PC-3 (cell line): Measurements from ENCODE around the gene MYH15. TPM values are rescaled to one million over a fixed set of nuclear protein-coding genes. Genes with fewer than 3 reads are reported as not detected.

Experiments used
- ATAC-seq: fragments of 200-7000 bp; cut with Tn5 transposase; 2 replicates; pipeline ENCODE4 v1.9.1; 2020; ENCODE audit warnings: mild to moderate bottlenecking, moderate library complexity
- BruUV-seq: library from RNA; stranded (reverse); fragments of 400-500 nt; replicated peaks from 2 replicates; lab custom pipeline; 2021; lab: Mats Ljungman, UMichigan
- CTCF ChIA-PET: fragments of 300-600 bp; sonication (Branson Sonifier 250); formaldehyde crosslinking; loops from one replicate; lab custom pipeline; 2022; ENCODE audit warnings: antibody characterized with exemption; lab: Charles Lee
- POLR2A ChIA-PET: fragments of 300-600 bp; sonication (Branson Sonifier 250); formaldehyde crosslinking; loops from one replicate; lab custom pipeline; 2022; ENCODE audit warnings: antibody characterized with exemption; ENCODE audit not compliant: unreplicated experiment; lab: Charles Lee
- DNase-seq: peaks from one replicate; pipeline ENCODE4 v3.0.0-alpha.2; 2015
- H2AFZ ChIP-seq: fragments of 300-600 bp; sonication (generic); 2 replicates; pipeline ENCODE4 v1.6.0; 2016; ENCODE audit warnings: antibody characterized with exemption, low read length
- H3F3A ChIP-seq: fragments of 300-600 bp; sonication (generic); one replicate; pipeline ENCODE4 v1.6.0; 2017; ENCODE audit warnings: antibody characterized with exemption, low read length, control low read depth, mild to moderate bottlenecking; ENCODE audit not compliant: unreplicated experiment
- H3K27ac ChIP-seq: fragments of 300-600 bp; sonication (generic); 2 replicates; pipeline ENCODE4 v1.5.1; 2016; ENCODE audit warnings: mild to moderate bottlenecking, low read length
- H3K27me3 ChIP-seq: fragments of 300-600 bp; sonication (generic); 2 replicates; pipeline ENCODE4 v1.6.1; 2016; ENCODE audit warnings: low read length, mixed read lengths
- H3K36me3 ChIP-seq: fragments of 300-600 bp; sonication (generic); 2 replicates; pipeline ENCODE4 v1.6.1; 2016; ENCODE audit warnings: low read depth, mixed run types, low read length, mixed read lengths
- H3K4me1 ChIP-seq: fragments of 300-600 bp; sonication (generic); 2 replicates; pipeline ENCODE4 v1.5.1; 2016; ENCODE audit warnings: low read length; ENCODE audit not compliant: insufficient read depth
- H3K4me2 ChIP-seq: fragments of 300-600 bp; sonication (generic); 2 replicates; pipeline ENCODE4 v1.6.0; 2016; ENCODE audit warnings: low read length
- H3K4me3 ChIP-seq: fragments of 300-600 bp; sonication (generic); 2 replicates; pipeline ENCODE4 v1.5.1; 2016; ENCODE audit warnings: mild to moderate bottlenecking, low read length, mixed read lengths
- H3K79me2 ChIP-seq: fragments of 300-600 bp; sonication (generic); 2 replicates; pipeline ENCODE4 v1.6.1; 2017; ENCODE audit warnings: low read length, mixed read lengths
- H3K9ac ChIP-seq: fragments of 300-600 bp; sonication (generic); 2 replicates; pipeline ENCODE4 v1.6.0; 2016; ENCODE audit warnings: mild to moderate bottlenecking, low read length
- H3K9me2 ChIP-seq: fragments of 300-600 bp; sonication (generic); replicated peaks from 2 replicates; pipeline ENCODE4 v1.6.1; 2016; ENCODE audit warnings: mixed run types, low read length, mixed read lengths
- H3K9me3 ChIP-seq: fragments of 300-600 bp; sonication (generic); 2 replicates; pipeline ENCODE4 v1.6.1; 2016; ENCODE audit warnings: low read length, mixed read lengths
- H4K20me1 ChIP-seq: fragments of 300-600 bp; sonication (generic); 2 replicates; pipeline ENCODE4 v1.6.1; 2016; ENCODE audit warnings: low read length, mixed read lengths
- EZH2 ChIP-seq: fragments of 300-600 bp; sonication (generic); IDR thresholded peaks from one replicate; pipeline ENCODE4 v1.6.1; 2017; ENCODE audit warnings: antibody characterized with exemption, mild to moderate bottlenecking, low read length; ENCODE audit not compliant: unreplicated experiment
- EZH2phosphoT487 ChIP-seq: fragments of 300-600 bp; sonication (generic); IDR thresholded peaks from 2 replicates; pipeline ENCODE4 v1.6.1; 2018; ENCODE audit warnings: mild to moderate bottlenecking, antibody characterized with exemption, low read length, borderline replicate concordance
- intact Hi-C: fragments of 100-400 bp; cut with micrococcal nuclease; formaldehyde crosslinking; loops from 2 replicates; pipeline ENCODE4 v1.9.0; 2023
- total RNA-seq: library from RNA; depleted of rRNA; stranded (reverse); fragments of >200 nt; gene quantifications from 2 replicates; pipeline ENCODE4 v1.2.3, GENCODE V29; 2014
- TF ChIP-seq, protein P1 (sequence below): fragments of 300-600 bp; sonication (generic); conservative IDR thresholded peaks from 2 replicates; pipeline ENCODE4 v1.5.1; 2017; ENCODE audit warnings: antibody characterized with exemption, low read depth, mild to moderate bottlenecking, low read length

MYH15 gene
- total RNA-seq, 1 experiment from 2014 or later: 2.4 TPM

DNA sequence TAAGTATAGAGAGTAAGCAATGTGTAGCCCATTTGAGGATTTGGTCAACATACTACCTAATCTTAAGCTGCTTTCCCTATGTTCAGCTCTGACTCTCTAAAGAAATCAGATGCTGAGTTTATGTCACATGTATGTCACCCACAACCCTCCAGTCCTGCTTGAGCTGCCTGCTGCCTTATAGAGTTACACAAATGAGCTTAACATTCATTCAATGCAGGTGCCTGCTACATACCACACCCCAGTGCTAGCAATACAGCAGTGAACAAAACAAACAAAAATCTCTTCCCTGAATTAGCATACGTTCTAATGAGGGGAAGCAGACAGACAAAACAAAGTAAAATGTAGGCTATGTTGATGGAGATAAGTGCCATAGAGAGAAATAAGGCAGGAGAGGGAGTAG lies 121.0 kb downstream of the MYH15 start:
- POLR2A ChIA-PET: no interaction called here
- DNase-seq (no peak), ATAC-seq (no peak)
- Histone ChIP-seq H3K4me1 (peaks cover 21% of the 10 kb centered on the region), H3K4me2 (no peak overlapping the region), H3K4me3 (no peak overlapping the region), H3K9me3 (no peaks in the 10 kb centered on the region), H3K79me2 (no peaks in the 10 kb centered on the region), H2AFZ (no peak overlapping the region), H3K27ac (no peak overlapping the region), H4K20me1 (no peaks in the 10 kb centered on the region), H3K9ac (no peak overlapping the region), H3K36me3 (no peaks in the 10 kb centered on the region), H3F3A (no peaks in the 10 kb centered on the region), H3K27me3 (no peaks in the 10 kb centered on the region), H3K9me2 (0 out of 2 replicates have a peak, but pooled peaks cover 2% of the 10 kb centered on the region)
- BruUV-seq: no TSS peak
- TF ChIP-seq EZH2 (no peak), EZH2phosphoT487 (no peak)
- TF ChIP-seq, protein P1, sequence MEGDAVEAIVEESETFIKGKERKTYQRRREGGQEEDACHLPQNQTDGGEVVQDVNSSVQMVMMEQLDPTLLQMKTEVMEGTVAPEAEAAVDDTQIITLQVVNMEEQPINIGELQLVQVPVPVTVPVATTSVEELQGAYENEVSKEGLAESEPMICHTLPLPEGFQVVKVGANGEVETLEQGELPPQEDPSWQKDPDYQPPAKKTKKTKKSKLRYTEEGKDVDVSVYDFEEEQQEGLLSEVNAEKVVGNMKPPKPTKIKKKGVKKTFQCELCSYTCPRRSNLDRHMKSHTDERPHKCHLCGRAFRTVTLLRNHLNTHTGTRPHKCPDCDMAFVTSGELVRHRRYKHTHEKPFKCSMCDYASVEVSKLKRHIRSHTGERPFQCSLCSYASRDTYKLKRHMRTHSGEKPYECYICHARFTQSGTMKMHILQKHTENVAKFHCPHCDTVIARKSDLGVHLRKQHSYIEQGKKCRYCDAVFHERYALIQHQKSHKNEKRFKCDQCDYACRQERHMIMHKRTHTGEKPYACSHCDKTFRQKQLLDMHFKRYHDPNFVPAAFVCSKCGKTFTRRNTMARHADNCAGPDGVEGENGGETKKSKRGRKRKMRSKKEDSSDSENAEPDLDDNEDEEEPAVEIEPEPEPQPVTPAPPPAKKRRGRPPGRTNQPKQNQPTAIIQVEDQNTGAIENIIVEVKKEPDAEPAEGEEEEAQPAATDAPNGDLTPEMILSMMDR: no peak
- intact Hi-C loops: no loop called here
- CTCF ChIA-PET: no interaction called here

DNA sequence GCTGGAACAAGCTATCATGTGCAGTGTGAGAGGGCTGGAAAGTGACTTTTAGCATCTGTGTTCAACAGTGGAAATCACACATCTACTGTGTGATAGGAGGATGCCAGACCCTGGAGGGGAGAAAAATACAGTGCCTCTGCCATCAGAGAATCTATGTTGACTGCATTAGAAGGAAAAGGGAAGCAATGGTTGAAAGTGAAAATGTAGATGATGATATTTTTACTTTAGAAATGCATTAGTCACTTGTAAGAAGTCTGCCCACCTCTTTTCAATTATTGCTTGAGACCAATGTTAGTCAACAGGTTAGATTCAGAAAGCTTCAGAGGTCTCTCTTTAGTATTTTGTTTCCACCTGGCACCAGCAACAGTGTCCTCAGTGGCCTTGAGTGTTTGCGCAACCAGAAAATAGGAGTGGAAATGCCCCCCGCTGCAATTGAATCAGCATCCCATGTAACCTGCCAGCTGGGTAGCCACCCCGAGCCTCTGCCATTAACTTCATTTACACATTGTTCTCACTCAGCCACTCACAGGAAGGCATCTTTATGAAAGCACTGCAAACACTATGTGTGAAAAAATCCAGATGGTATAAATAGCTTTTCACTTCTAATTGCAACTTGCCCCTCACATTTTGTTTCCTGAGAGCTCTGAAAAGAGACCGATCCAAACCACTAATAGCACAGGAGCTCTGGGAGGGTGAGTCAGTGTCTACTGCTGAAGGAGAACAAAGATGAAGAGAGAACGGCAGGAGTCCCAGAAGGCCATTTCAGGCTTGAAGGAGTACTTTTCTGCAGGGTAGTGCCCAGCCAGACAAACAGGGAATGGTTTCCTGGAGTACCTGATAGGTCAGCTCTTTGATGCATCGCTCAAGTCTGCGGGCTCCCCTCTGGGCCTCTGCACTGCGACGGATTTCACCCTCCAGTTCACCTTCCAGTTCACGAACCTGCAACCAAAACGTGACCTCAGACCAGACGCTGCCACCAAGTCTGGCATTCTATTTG lies 122.0 kb downstream of the MYH15 start:
- Histone ChIP-seq H3K9me2 (0 out of 2 replicates have a peak, but pooled peaks cover 2% of the 10 kb centered on the region), H3K4me1 (peaks cover 31% of the 10 kb centered on the region), H3K9ac (no peak overlapping the region), H3K27ac (no peak overlapping the region), H3K79me2 (no peaks in the 10 kb centered on the region), H3K27me3 (no peaks in the 10 kb centered on the region), H3F3A (no peaks in the 10 kb centered on the region), H4K20me1 (no peaks in the 10 kb centered on the region), H3K4me2 (no peak overlapping the region), H3K36me3 (no peaks in the 10 kb centered on the region), H3K4me3 (no peak overlapping the region), H2AFZ (no peak overlapping the region), H3K9me3 (no peaks in the 10 kb centered on the region)
- intact Hi-C loops: no loop called here
- DNase-seq (no peak), ATAC-seq (no peak)
- BruUV-seq: no TSS peak
- TF ChIP-seq, protein P1: no peak
- TF ChIP-seq EZH2phosphoT487 (no peak), EZH2 (no peak)
- CTCF ChIA-PET: no interaction called here
- POLR2A ChIA-PET: no interaction called here

DNA sequence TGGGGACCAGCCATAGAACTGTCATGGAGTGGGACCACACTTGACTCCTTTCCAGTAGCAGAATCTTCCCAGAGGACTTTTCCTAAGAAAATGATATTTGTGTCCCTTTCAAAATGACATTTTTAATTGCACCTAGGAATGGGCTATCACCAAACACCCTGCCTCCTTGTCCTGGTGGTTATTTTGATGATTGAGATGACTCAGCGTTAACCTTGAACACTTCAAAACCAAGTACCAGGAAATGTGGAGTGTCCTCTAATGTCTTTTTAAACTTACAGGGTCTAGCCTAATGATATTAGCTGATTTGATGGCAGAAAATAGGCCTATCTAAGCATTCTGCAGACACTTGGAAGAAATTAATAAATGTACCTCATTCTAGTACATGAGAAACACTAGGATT lies 123.3 kb downstream of the MYH15 start:
- ATAC-seq: no peak
- intact Hi-C loops: no loop called here
- no peaks in the 10 kb centered on the region for H4K20me1 ChIP-seq
- CTCF ChIA-PET: no interaction called here
- H3K9me2 ChIP-seq: 0 out of 2 replicates have a peak, but pooled peaks cover 2% of the 10 kb centered on the region
- H3K4me1 ChIP-seq: peaks cover 30% of the 10 kb centered on the region
- no peaks in the 10 kb centered on the region for H3K36me3 ChIP-seq
- no peak overlapping the region for H3K4me3 ChIP-seq
- no peak for DNase-seq
- no peaks in the 10 kb centered on the region for H3K79me2 ChIP-seq
- no peak overlapping the region for H3K9ac ChIP-seq
- no peak overlapping the region for H3K27ac ChIP-seq
- TF ChIP-seq, protein P1: no peak
- no peak for TF ChIP-seq EZH2
- TF ChIP-seq EZH2phosphoT487: no peak
- H3K4me2 ChIP-seq: no peak overlapping the region
- H3K27me3 ChIP-seq: no peaks in the 10 kb centered on the region
- H2AFZ ChIP-seq: no peak overlapping the region
- H3F3A ChIP-seq: no peaks in the 10 kb centered on the region
- H3K9me3 ChIP-seq: no peaks in the 10 kb centered on the region
- BruUV-seq: no TSS peak
- POLR2A ChIA-PET: no interaction called here
